Measurements from ENCODE around the gene SPP2. TPM values are rescaled to one million over a fixed set of nuclear protein-coding genes. Genes with fewer than 3 reads are reported as not detected.

Gene SPP2
- total RNA-seq, 1 donor from 2014 or later = not detected

GRCh38 chr2:234025891-234026401 is 24.6 kb upstream of the SPP2 start:
- DNase-seq (ENCODE audit: low read depth) = no peak
- TF ChIP-seq CTCF (conservative IDR thresholded peaks at IDR 0.05; ENCODE audit: low read depth, low read length) = no peak
- peak overlapping the region; percentile 19 for H3K4me3 ChIP-seq (ENCODE audit: low read depth, low read length)

GRCh38 chr2:234026693-234027254 is 23.7 kb upstream of the SPP2 start:
- no peak overlapping the region for H3K4me3 ChIP-seq (ENCODE audit: low read depth, low read length)
- TF ChIP-seq CTCF (conservative IDR thresholded peaks at IDR 0.05; ENCODE audit: low read depth, low read length) = no peak
- DNase-seq (ENCODE audit: low read depth) = no peak

- TF ChIP-seq CTCF (conservative IDR thresholded peaks at IDR 0.05; ENCODE audit: low read depth, low read length) = no peak
- no peak overlapping the region for H3K4me3 ChIP-seq (ENCODE audit: low read depth, low read length)
- no peak for DNase-seq (ENCODE audit: low read depth)
These were observed 22.9 kb upstream of the SPP2 start for GRCh38 chr2:234027641-234028040.

- DNase-seq (ENCODE audit: low read depth) = peak; percentile 92
- TF ChIP-seq CTCF (conservative IDR thresholded peaks at IDR 0.05; ENCODE audit: low read depth, low read length) = no peak
- H3K4me3 ChIP-seq (ENCODE audit: low read depth, low read length) = no peak overlapping the region
These were observed 21.3 kb upstream of the SPP2 start for GRCh38 chr2:234029150-234029733.

- H3K4me3 ChIP-seq (ENCODE audit: low read depth, low read length) = no peak overlapping the region
- no peak for DNase-seq (ENCODE audit: low read depth)
- TF ChIP-seq CTCF (conservative IDR thresholded peaks at IDR 0.05; ENCODE audit: low read depth, low read length) = no peak
These were observed 19.3 kb upstream of the SPP2 start for GRCh38 chr2:234031207-234031606.

- no peak for DNase-seq (ENCODE audit: low read depth)
- H3K4me3 ChIP-seq (ENCODE audit: low read depth, low read length) = no peak overlapping the region
- TF ChIP-seq CTCF (conservative IDR thresholded peaks at IDR 0.05; ENCODE audit: low read depth, low read length) = no peak
These were observed 18.1 kb upstream of the SPP2 start for GRCh38 chr2:234032279-234032856.
